ENCODE results near the gene JAG1.
"Not testable (repeated sequence)": the region's sequence is repeated elsewhere in the genome, so short reads cannot be mapped to it uniquely, and the experiment has no call there.

The JAG1 gene

DNA sequence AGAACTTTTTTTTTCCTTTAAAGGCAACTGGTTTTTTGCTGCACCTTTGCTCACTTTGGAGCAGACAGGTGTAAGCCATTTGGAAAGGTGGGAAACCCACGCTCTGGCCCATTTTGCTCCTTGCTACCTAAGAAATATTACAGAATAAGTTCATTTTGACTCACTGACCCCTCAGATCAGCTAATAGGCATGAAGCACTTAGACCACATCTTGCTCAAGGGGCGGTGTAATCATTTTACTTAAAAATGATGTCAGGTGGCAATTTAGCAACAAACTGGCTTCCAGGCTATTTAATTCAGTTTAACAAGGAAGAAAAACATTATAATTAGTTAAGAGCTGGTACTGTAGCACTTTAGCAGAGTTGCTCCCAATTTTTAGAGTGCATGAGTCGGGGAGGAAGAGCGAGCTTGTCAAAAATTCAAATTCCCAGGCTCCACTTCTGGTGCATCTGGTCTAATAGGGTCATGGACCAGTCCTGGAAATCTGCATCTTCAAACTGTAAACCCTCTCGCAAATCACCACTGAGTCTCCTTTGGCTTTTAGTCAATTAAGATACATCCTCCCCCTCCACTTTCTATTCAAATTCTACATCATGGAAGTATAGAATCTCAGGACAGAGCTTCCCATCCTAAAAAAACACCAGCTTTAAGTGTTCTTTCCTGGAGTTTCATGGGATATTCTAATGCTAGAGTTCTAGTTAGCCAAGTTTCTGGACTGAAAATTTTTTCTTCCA, 38.2 kb downstream of the JAG1 start:
- no peak for DNase-seq

DNA sequence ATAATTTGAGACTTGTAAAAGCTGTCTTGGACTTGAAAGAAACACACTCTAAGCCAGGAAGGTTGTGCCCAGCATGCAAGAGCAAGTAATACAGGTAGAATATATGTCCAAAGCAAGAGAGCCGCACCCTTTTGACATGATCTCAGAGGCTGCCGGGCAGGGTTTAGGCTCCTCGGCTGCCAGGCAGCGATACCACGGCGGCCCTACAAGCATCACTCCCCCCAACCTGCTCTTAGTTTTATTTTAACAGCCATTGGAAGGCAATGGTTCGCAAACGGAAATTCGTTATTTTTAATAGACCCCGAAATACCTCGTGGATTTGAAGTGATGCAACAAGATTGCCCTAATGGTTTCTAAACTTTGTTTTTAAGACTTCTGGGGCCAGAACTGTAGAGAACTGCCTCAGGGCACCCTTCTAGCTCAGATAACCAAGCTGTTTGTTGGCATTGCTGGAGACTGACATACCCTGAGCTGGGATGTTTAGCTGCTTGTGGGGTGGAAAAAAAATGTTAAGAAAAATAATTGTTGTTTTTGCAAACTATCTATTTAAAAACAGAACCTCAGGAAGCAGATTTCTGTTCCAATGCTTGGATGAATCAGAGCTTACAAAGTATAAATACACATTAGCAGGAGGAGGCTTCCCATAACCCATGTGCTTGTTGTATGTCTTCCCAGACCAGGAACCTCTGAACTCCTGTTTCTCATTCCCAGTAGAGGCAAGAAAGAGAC, 39.0 kb downstream of the JAG1 start:
- no peak for DNase-seq

DNA sequence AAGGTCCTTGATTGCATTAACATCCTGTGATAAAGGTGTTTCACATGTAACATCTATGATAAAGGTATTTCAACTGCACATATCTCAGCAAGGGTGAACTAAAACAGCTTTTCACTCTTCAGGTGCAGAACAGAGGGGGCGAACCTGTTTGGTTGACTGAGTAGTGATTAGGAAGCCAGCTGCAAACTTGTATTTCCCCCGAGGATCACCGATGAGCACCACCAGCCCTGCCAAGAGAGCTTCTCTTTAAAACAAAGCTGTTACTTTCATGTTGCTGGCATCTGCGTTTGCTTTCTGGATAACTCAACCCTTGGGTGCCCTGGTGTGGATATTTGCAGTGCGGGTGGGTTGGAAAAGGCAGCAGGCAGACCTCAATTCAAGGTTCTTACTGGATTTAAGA, 39.6 kb downstream of the JAG1 start:
- DNase-seq = no peak

DNA sequence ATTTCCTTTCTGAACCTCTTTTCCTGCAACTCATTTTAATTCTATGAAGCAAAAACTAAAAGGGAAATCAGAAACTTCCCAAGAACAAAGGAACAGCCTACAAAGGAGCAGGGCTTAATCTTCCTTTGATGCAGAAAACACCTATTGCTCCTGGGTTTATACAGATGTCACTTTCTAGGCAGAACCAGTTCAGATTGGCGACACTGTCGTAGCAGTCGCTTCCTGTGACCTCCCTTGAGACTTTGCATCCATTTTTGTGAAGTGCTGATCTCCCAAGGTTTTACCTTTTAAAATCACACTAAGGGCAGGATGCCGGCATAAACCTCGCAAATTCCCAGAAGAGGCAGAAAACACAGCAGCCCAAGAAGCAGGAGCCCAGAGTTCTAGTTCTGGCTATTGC, 40.1 kb downstream of the JAG1 start:
- DNase-seq = no peak

DNA sequence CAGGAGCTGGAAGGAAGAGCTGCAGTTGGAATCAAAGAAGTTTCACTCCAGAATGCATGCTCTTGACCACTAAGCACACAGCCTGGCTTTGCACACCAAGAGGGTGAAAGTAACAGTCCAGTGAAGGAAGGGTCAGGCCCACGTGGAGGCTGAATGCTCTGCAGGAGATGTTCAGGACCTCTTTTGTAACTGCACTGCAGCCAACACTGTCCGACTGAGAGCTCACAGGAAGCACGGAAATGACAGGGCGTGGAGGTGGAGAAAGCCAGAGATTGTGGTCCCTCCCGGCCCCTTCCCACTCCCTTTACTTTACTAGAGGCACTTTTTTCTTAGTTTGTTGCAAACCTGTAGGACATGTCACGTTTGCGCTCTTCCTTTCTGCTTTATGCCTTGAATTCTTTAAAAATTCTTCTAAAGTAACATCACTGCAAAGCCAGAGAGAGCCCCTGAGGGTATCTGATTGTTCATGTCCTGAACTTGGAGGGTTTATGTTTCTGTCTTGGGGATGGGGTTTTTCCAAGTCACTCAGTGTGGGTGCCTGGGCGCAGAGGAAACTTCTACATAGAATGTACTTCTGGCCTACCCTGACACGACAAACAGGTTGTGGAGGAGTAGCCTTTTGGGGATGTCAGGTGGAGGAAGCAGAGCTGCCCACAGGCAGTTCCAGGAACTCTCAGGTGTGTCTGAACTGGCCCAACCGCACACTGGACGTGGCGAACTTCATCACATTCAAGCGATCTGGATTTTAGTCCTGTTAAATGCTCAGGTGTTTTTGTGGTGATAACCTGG, 40.9 kb downstream of the JAG1 start:
- no peak for DNase-seq

DNA sequence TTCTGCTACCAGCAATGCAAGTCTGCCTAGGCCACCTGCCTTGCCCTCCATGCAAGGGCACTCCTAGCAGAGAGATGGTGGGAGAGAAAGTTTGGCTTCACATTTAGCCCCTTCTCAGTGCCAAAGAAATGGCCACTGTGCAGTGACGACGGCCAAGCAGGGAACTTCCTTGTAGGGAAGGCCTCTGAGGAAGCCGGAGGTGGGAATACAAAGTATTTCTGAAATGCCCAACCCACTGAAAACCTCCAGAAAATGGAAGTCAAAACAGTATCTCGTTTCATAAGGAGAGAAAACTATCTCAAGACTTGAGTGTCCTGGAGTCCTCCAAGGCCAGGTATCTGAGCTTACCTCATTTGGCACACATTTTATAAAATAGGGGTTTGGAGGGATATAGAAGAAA, 42.7 kb downstream of the JAG1 start:
- DNase-seq = no peak

DNA sequence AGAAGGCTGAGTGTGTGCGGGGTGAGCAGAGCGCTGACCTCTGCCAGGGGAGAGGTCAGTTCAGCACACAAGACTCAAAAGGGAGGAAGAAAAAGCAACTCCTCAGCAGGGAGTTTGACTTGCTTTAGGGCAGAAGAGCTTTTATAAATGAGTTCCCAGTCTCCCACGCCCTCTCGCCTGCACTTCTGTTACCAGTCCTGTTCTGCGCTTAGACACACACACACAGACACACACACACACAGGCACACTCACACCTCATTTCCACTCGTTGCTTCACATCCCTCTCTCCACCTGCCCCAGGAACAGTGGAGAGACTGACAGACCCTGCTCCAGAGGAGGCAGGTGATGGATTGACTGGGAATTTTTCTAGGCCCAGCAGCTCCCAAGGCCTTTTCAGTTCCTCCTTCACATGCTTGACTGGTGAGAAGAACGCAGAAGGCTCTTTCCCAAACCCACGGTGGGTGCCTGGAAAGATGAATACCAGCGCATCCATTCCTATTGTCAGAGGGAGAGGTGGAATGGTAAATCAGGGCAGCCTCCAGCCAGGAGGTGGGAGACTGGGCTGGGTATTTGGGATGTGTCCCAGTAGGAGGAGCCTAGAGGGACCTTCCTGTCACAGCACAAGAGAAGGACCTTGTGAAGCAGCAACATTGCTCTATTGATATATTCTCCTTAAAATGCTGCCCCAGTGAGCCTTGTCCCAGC, 43.7 kb downstream of the JAG1 start:
- no peak for DNase-seq

DNA sequence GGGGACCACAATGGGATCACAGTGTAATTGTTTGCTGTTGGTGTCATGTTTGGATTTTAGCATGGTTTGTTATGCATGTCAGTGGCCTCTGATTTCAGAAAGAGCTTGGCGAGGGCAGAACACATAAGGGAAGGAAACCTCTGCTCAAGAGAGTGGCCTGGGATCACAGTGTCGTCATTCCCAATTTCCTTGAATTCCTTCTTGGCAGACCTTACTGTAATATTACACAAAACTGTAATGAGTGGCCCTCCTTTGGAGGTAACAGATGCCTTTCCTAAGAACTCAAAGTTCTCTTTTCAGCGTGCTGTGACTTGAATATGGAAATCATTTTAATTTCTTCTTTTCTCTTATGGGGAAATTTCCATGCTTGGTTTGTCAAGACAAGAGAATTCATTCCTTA, 46.9 kb downstream of the JAG1 start:
- no peak for DNase-seq

DNA sequence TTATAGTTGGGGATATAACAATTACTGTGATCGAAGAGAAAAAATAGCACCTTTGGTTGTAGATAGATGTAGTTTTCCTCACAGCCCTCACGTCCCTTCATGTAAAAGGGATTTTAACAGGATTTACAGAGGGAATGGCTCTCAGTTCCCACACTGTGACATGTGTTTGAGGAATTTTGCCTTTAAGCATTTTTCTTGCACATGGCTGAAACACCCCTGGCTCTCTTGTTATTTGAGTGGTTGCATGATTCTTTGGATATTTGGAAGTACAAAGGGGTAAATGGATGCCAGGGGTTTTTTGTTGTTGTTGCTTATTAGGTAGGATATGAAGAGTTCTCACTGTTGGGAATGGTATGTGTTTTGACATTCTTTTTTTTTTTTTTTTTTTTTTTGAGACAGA, 48.2 kb downstream of the JAG1 start:
- no peak for DNase-seq

DNA sequence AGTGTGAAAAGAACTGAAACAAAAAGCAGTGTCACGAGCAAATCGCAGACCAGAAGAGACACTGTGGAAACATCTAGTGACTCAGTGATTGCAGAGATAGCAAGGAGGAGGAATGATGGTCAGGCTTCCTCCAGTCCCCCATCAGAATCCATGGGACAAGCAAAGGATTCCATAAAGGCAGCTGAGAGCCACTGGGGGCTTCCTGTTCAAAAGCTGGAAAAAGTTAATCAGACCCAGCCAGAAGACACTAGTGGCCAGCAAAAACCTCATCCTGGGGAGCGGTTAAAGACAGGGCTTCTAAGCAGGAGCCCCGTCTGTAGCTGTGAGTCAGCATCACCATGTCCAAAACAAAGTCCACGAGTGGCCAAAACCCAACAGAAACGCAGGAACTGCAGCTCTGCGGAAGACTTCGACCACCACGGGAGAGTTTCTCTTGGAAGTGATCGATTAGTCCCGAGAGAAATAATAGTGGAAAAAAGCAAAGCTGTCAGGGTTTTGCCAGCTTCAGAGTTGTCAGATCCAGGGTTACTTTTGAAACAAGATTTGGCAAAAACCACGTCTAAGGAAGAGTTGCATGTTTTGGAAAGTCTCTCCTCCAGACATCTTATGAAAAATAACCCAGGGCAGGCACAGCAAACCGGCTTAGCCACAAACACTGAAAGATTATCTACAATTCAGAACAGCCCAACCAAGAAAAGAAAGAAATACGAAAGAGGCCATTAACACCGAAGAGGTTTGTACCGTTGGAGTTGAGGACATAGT, 51.0 kb downstream of the JAG1 start:
- DNase-seq = no peak

DNA sequence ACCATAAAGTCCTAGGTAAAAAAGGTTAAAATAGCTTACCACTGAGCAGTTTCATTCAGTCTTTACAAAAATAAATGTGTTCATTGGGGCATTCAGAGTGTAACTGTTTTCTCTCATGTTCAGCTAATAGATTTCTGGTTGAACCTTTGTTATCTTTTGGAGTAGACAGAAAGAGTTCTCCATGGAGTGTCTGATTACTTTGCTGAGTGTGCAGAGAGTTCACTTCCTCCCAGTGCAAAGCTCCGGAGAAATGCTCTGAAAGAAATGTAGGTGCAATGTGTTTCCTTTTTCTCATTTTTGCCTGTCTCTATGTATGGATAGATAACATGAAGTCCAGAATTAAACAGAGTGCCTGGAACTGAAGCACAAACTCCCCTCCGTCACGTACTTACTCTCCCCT, 52.6 kb downstream of the JAG1 start:
- no peak for DNase-seq

DNA sequence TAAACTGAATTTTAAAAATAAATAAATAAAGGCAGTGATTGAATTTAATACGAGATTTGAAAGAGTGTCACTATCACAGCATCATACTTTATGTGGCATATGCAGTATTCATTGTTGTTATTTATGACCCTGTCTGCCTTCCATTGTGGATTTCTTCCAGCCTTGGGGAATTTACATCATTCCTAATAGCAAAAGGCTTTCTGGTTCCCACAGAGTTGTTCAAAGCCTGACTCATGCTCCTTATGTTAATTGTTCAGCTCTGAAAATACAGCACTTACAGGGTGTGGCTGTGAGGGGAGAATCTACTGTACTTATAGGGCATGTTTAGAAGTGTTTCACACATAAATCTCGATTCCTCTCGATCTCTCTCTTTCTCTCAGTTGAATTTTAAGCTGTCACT, 54.4 kb downstream of the JAG1 start:
- no peak for DNase-seq

DNA sequence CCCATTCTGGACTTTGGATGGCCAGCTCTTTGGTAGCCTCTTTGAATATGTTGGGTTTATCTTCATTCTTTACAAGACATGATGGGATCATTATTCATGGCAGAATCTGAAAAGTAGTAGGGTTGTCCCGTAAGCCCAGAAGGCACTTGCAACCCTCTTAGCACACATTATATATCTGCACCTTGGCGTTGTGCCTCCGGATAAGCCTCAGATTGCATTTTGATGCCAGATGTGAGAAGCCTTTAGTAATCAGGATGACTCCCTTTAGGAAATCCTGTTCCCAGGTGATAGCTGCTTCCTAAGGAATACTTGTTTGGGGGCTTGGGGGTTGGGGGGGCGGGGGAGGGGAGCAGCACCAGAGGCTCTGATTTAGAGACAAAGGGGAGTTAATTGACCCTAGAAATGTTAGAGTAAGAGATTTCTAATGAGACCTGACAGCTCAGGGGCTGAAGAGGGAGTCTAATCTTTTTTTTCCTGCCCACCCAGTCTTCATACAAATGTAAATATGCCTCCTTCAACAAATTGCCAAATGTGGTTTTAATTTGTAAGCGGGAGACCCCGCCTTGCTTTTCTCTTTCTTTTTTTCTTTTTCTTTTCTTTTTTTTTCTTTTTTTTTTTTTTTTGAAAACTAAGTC, 55.1 kb downstream of the JAG1 start:
- no peak for DNase-seq

DNA sequence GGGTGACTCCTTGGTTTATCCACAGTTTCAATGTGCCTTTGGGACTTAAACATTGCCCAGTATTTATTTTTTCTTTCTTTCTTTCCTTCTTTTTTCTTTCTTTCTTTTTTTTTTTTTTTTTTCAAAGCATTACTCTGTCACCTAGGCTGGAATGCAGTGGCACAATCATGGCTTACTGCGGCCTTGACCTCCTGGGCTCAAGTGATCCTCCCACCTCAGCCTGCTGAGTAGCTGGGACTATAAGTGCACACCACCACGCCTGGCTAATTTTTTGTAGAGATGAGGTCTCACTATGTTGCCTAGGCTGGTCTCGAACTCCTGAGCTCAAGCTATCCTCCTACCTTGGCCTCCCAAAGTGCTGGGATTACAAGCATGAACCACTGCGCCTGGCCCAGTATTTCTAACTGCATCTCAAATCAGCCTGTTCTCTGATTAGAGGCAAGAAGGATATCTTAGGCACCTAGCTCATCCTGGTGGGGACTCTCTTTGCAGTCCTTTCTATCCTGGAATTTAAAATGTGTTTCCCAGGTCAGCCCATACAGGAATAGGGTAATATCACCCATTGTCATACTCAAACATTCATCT, 56.2 kb downstream of the JAG1 start:
- DNase-seq = not testable (repeated sequence)

DNA sequence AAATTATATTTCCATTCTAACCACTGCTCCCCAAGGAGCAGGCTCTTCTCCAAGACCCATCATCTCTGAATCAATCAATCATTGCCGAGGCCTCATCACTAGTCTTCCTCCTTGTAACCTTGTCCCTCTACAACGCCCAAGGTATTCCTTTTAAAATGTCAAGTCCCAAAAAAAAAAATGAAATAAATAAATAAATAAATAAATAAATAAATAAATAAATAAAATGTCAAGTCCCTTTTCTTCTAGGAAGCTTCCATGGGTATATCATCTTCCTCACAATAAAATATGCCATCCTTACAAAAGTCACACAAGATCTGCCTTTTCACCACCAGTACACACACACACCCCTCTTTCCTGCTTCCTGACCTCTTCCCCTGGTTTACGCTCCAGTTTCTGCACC, 57.6 kb downstream of the JAG1 start:
- DNase-seq = no peak

DNA sequence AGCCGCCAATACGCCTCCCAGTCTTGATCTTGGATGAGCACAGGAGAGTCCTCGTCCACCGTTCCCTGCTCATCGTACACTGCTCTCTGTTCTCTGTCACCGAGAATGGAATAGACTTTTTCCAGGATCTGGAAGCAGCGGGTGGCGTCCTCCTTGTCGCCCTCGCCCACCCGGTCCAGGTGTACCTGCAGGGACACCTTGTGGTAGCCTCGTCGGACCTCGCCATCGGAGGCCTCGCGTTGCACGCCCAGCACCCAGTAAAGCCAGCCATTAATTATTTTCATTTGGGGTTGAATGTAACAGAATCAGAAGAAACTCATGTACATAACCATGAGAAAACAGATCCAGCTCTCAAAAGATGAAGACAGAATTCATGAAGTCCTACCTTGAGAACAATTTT, 59.9 kb downstream of the JAG1 start:
- no peak for DNase-seq

DNA sequence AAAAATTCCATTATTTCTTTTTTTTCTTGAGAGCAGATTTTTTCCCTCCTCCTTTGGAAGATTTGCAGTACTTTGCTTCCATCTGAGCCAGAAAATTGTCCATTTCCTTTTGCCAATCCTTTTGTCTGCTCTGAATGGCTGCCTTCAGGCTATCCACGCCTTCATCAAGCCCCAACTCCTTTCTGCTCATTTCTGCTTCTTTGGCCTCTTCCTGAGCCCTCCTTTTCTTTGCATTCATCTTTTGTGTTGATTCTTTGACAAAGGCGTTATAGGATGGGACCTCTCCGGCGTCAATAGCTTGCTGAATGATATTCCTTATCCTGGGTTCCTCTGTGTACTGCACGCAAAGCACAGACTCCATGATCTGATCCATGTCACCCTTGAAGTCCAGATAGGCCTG, 60.4 kb downstream of the JAG1 start:
- not testable (repeated sequence) for DNase-seq

DNA sequence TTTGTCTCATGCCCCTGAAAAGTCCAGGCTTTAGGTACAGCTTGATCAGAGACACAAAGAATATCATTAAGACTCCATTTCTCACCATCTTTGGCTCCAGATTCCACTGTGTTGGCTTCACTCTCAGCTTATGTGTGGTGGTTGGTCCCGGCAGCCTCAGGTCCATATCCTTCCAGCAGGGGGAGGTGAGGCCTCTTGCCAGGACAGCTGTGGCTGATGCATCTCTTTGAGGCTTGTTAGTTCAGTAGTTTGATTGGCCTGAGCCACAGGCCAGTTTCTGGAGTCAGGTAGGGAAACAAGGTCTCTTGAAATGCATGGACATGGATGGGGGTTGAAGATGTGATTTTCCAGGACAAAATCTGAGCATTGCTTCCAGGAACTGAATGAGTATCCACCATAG, 62.4 kb downstream of the JAG1 start:
- DNase-seq = no peak

DNA sequence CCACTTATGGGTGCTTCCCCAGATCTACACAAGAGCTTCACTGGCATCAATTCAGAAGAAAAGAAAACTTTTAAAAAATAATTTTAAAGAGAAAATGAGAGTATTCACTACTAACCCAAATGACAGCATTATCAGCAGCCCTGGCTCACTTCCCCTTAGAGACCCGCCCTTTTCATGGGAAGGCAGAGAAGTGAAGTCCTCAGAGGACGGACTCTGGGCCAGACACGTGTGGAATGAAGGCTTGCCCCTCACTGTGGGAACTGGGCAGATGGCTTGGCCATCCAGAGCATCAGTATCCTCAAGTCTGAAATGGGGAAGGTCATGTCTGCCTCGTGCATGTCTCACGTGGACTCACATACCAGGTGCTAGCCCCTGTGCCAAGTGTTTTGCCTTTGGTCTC, 63.5 kb downstream of the JAG1 start:
- no peak for DNase-seq

DNA sequence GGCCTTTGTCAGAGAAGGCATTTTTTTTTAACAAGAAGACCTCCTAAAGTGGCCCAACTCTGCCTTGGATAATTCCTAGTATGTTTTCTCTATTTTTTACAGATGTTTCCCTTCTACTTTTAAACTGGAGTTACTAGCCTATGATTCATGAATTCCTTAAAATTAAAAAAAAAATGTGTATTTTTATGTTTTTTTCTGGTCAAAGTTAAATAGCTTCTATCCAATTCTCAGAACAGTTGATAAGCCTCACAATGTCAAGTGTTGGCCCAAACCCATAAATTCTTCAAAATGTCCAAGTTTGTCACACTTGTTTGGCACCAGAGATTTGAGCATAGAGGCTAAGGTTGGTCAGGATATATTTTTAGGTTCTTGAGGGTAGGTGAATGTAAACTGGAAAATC, 64.0 kb downstream of the JAG1 start:
- DNase-seq = no peak

DNA sequence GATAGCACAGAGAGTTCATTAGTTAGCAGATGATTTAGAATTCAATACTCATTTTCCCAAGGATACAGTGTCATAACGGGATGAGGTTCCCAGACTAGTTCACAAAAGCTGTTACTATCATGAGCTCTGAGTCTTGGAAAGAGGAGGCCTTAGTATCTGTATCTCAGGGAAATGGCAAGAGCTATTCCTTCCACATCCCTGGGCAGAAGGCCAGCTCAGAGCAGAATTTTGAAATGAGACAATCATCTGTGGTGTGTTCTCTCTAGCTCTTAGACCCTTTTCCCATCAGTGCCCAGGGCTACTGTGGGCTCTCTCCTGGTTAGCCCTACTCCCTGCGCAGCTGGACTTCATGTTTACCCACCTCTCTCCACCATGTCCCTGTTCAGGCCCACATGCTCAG, 64.5 kb downstream of the JAG1 start:
- DNase-seq = no peak

All from NCI-H1092 (cell line).